GM23338 (cell line): ENCODE results near the gene DPY19L2. TPM values are rescaled to one million over a fixed set of nuclear protein-coding genes. Genes with fewer than 3 reads are reported as not detected.
"Not testable (repeated sequence)": the region's sequence is repeated elsewhere in the genome, so short reads cannot be mapped to it uniquely, and the experiment has no call there.

Experiments used
- ATAC-seq: fragments of 200-7000 bp; cut with Tn5 transposase; 3 replicates; pipeline ENCODE4 v1.9.1; 2020
- DNase-seq: peaks from one replicate; pipeline ENCODE4 v3.0.0-alpha.2; 2015; ENCODE audit warnings: low spot score
- H2AFZ ChIP-seq: fragments of 200-600 bp; sonication (generic); 2 replicates; pipeline ENCODE4 v1.8.0; 2016; ENCODE audit warnings: antibody characterized with exemption, mild to moderate bottlenecking, moderate library complexity
- H3F3A ChIP-seq: fragments of 200-600 bp; sonication (generic); replicated peaks from 2 replicates; pipeline ENCODE4 v1.8.0; 2017; ENCODE audit warnings: antibody characterized with exemption, mixed run types, low read depth
- H3K27ac ChIP-seq: fragments of 200-600 bp; sonication (generic); 2 replicates; pipeline ENCODE4 v1.6.1; 2016; ENCODE audit warnings: low read depth
- H3K27me3 ChIP-seq: fragments of 200-600 bp; sonication (generic); 2 replicates; pipeline ENCODE4 v1.8.0; 2016; ENCODE audit warnings: mild to moderate bottlenecking, mixed run types, moderate library complexity; ENCODE audit not compliant: insufficient read depth
- H3K36me3 ChIP-seq: fragments of 200-600 bp; sonication (generic); 2 replicates; pipeline ENCODE4 v1.8.0; 2016; ENCODE audit warnings: mild to moderate bottlenecking; ENCODE audit not compliant: insufficient read depth
- H3K4me1 ChIP-seq: fragments of 200-600 bp; sonication (generic); 2 replicates; pipeline ENCODE4 v1.8.0; 2016; ENCODE audit warnings: mild to moderate bottlenecking, moderate library complexity; ENCODE audit not compliant: insufficient read depth
- H3K4me2 ChIP-seq: fragments of 200-600 bp; sonication (generic); 2 replicates; pipeline ENCODE4 v1.7.1; 2017; ENCODE audit warnings: mixed run types
- H3K4me3 ChIP-seq: fragments of 200-600 bp; sonication (generic); 2 replicates; pipeline ENCODE4 v1.6.1; 2016; ENCODE audit warnings: mixed run types
- H3K79me2 ChIP-seq: fragments of 200-600 bp; sonication (generic); replicated peaks from 2 replicates; pipeline ENCODE4 v1.8.0; 2017; ENCODE audit warnings: mild to moderate bottlenecking; ENCODE audit not compliant: insufficient read depth
- H3K9me2 ChIP-seq: fragments of 200-600 bp; sonication (generic); 2 replicates; pipeline ENCODE4 v1.8.0; 2017; ENCODE audit not compliant: insufficient read depth
- H4K20me1 ChIP-seq: fragments of 200-600 bp; sonication (generic); replicated peaks from 2 replicates; pipeline ENCODE4 v1.8.0; 2017; ENCODE audit warnings: mild to moderate bottlenecking; ENCODE audit not compliant: insufficient read depth
- H3K27ac Mint-ChIP-seq: 2 replicates; pipeline ENCODE4 v1.8.0; 2020; ENCODE audit warnings: inconsistent platforms, mild to moderate bottlenecking, moderate library complexity, mixed read lengths
- H3K27me3 Mint-ChIP-seq: 3 replicates; pipeline ENCODE4 v1.8.0; 2022; ENCODE audit warnings: low read depth, mild to moderate bottlenecking, moderate library complexity, mixed read lengths, inconsistent platforms; ENCODE audit not compliant: insufficient read depth, poor library complexity
- H3K36me3 Mint-ChIP-seq: 3 replicates; pipeline ENCODE4 v1.8.0; 2021; ENCODE audit warnings: low read depth, mild to moderate bottlenecking, inconsistent platforms, moderate library complexity, mixed read lengths
- H3K4me1 Mint-ChIP-seq: 3 replicates; pipeline ENCODE4 v1.8.0; 2020; ENCODE audit warnings: mild to moderate bottlenecking, inconsistent platforms, mixed read lengths
- H3K4me3 Mint-ChIP-seq: 3 replicates; pipeline ENCODE4 v1.8.0; 2021; ENCODE audit warnings: moderate library complexity, mild to moderate bottlenecking, inconsistent platforms, mixed read lengths
- H3K9me3 Mint-ChIP-seq: 3 replicates; pipeline ENCODE4 v1.8.0; 2020; ENCODE audit warnings: moderate library complexity, mild to moderate bottlenecking, inconsistent platforms, mixed read lengths
- polyA plus RNA-seq: library from polyadenylated mRNA; unstranded; fragments of >200 nt; fragmentation: Nextera tagmentation; extraction: Ambion mirVana; gene quantifications from 2 replicates; pipeline ENCODE4 v1.2.1, GENCODE V29; 2016
- total RNA-seq: library from RNA; depleted of rRNA; stranded (reverse); fragments of >200 nt; shearing (Covaris generic); gene quantifications from 2 replicates; pipeline ENCODE4 v1.2.3, GENCODE V29; 2014

The DPY19L2 gene
- total and polyA plus RNA-seq, 2 experiments from 2014 or later, result 4.3 to 8.0 TPM

GRCh38 chr12:63649517-63649916 is 18.8 kb downstream of the DPY19L2 start:
- H3K4me1 ChIP-seq, ATAC-seq, H3K4me3 Mint-ChIP-seq, H3K36me3 ChIP-seq, H4K20me1 ChIP-seq, H3K27me3 ChIP-seq, H3K27ac Mint-ChIP-seq, H3K9me2 ChIP-seq, H2AFZ ChIP-seq, H3F3A ChIP-seq, DNase-seq, H3K79me2 ChIP-seq, H3K27me3 Mint-ChIP-seq, H3K4me1 Mint-ChIP-seq, H3K9me3 Mint-ChIP-seq, H3K36me3 Mint-ChIP-seq, H3K4me3 ChIP-seq, H3K4me2 ChIP-seq, H3K27ac ChIP-seq: not testable (repeated sequence)

GRCh38 chr12:63643381-63644140 is 24.7 kb downstream of the DPY19L2 start:
- not testable (repeated sequence) for H3K4me3 Mint-ChIP-seq, H3K36me3 Mint-ChIP-seq, DNase-seq, H3K79me2 ChIP-seq, H3K4me1 Mint-ChIP-seq, H4K20me1 ChIP-seq, H3K36me3 ChIP-seq, H3K27ac ChIP-seq, ATAC-seq, H3K9me2 ChIP-seq, H2AFZ ChIP-seq, H3K27me3 ChIP-seq, H3K4me2 ChIP-seq, H3K4me3 ChIP-seq, H3F3A ChIP-seq, H3K9me3 Mint-ChIP-seq, H3K27me3 Mint-ChIP-seq, H3K4me1 ChIP-seq
- 0 out of 2 replicates have a peak overlapping the region, but pooled peaks have one; percentile 48 for H3K27ac Mint-ChIP-seq

GRCh38 chr12:63624258-63624657 is 44.0 kb downstream of the DPY19L2 start:
- H4K20me1 ChIP-seq, H3K36me3 ChIP-seq, H3K27me3 Mint-ChIP-seq, H3K27me3 ChIP-seq, DNase-seq, H2AFZ ChIP-seq, H3K79me2 ChIP-seq, H3K27ac ChIP-seq, ATAC-seq, H3K27ac Mint-ChIP-seq, H3K4me3 Mint-ChIP-seq, H3F3A ChIP-seq, H3K4me1 ChIP-seq, H3K9me2 ChIP-seq, H3K4me3 ChIP-seq, H3K4me2 ChIP-seq, H3K4me1 Mint-ChIP-seq: not testable (repeated sequence)
- peaks cover 12% of the 10 kb centered on the region for H3K36me3 Mint-ChIP-seq
- H3K9me3 Mint-ChIP-seq, result peaks cover 14% of the 10 kb centered on the region

GRCh38 chr12:63615544-63615943 is 52.7 kb downstream of the DPY19L2 start:
- H3K36me3 Mint-ChIP-seq, H3K4me3 Mint-ChIP-seq, H3K36me3 ChIP-seq, H3K27ac ChIP-seq, H3K79me2 ChIP-seq, H3K27me3 Mint-ChIP-seq, H3K4me3 ChIP-seq, H3K27ac Mint-ChIP-seq, H3K9me2 ChIP-seq, H2AFZ ChIP-seq, H4K20me1 ChIP-seq, H3K4me1 Mint-ChIP-seq, H3K9me3 Mint-ChIP-seq, DNase-seq, H3K4me1 ChIP-seq, H3K4me2 ChIP-seq, ATAC-seq, H3K27me3 ChIP-seq, H3F3A ChIP-seq: not testable (repeated sequence)

- not testable (repeated sequence) for H3K27ac Mint-ChIP-seq, H3K4me1 ChIP-seq, H3K4me3 Mint-ChIP-seq, H3K9me3 Mint-ChIP-seq, H3F3A ChIP-seq, H3K4me1 Mint-ChIP-seq, ATAC-seq, H3K9me2 ChIP-seq, H3K27ac ChIP-seq, H3K27me3 Mint-ChIP-seq, H4K20me1 ChIP-seq, H3K36me3 ChIP-seq, H3K36me3 Mint-ChIP-seq, DNase-seq, H3K27me3 ChIP-seq, H3K79me2 ChIP-seq, H2AFZ ChIP-seq, H3K4me2 ChIP-seq, H3K4me3 ChIP-seq
Measured at GRCh38 chr12:63611285-63611684, 57.0 kb downstream of the DPY19L2 start.

GRCh38 chr12:63609281-63609680 is 59.0 kb downstream of the DPY19L2 start:
- H3K9me3 Mint-ChIP-seq, H3K4me3 Mint-ChIP-seq, H3K27me3 Mint-ChIP-seq, H3K27ac Mint-ChIP-seq, H3K36me3 Mint-ChIP-seq, H3K4me1 Mint-ChIP-seq, H3K27ac ChIP-seq, H3K4me2 ChIP-seq, H2AFZ ChIP-seq, H3K4me1 ChIP-seq, H3K9me2 ChIP-seq, ATAC-seq, H3F3A ChIP-seq, H3K79me2 ChIP-seq, H3K27me3 ChIP-seq, H4K20me1 ChIP-seq, DNase-seq, H3K4me3 ChIP-seq, H3K36me3 ChIP-seq: not testable (repeated sequence)

GRCh38 chr12:63604985-63605384 is 63.3 kb downstream of the DPY19L2 start:
- H3K9me3 Mint-ChIP-seq, H2AFZ ChIP-seq, H3K4me1 ChIP-seq, H3K4me3 ChIP-seq, H3K9me2 ChIP-seq, H3K27ac Mint-ChIP-seq, H3K27ac ChIP-seq, H3K27me3 Mint-ChIP-seq, DNase-seq, H3K36me3 ChIP-seq, H3K36me3 Mint-ChIP-seq, H3K4me3 Mint-ChIP-seq, H3K4me2 ChIP-seq, ATAC-seq, H3K27me3 ChIP-seq, H3K4me1 Mint-ChIP-seq, H3F3A ChIP-seq, H3K79me2 ChIP-seq, H4K20me1 ChIP-seq: not testable (repeated sequence)
